Skeletal muscle tissue (tissue), 4 donors: ENCODE measurements around the gene GNG7. TPM values are rescaled to one million over a fixed set of nuclear protein-coding genes. Genes with fewer than 3 reads are reported as not detected.
"Not testable (repeated sequence)": the region's sequence is repeated elsewhere in the genome, so short reads cannot be mapped to it uniquely, and the experiment has no call there.

Experiments used
- H3K27ac ChIP-seq: one replicate; pipeline ENCODE4 v1.7.0; 2013; ENCODE audit warnings: mild to moderate bottlenecking, low read depth, low read length, inconsistent platforms
- H3K27me3 ChIP-seq, 3 donors: one replicate each; pipeline ENCODE4 v1.7.0; 2013; ENCODE audit warnings: low read length in 3 of 3; ENCODE audit not compliant: control insufficient read depth in 3 of 3, insufficient read depth in 3 of 3
- H3K36me3 ChIP-seq, 3 donors: one replicate each; pipeline ENCODE4 v1.7.0; 2013; ENCODE audit warnings: low read length in 3 of 3; ENCODE audit not compliant: control insufficient read depth in 3 of 3, insufficient read depth in 3 of 3
- H3K4me1 ChIP-seq, 3 donors: one replicate each; pipeline ENCODE4 v1.7.0; 2013; ENCODE audit warnings: low read length in 3 of 3, mild to moderate bottlenecking in 3 of 3; ENCODE audit not compliant: control insufficient read depth in 3 of 3, insufficient read depth in 3 of 3
- H3K4me3 ChIP-seq, 3 donors: one replicate each; pipeline ENCODE4 v1.7.0; 2013; ENCODE audit warnings: low read length in 3 of 3
- H3K9ac ChIP-seq, 3 donors: one replicate each; pipeline ENCODE4 v1.7.0; 2013; ENCODE audit warnings: low read length in 3 of 3, mild to moderate bottlenecking in 3 of 3, moderate library complexity in 2 of 3, low read depth in 1 of 3
- H3K9me3 ChIP-seq, 3 donors: one replicate each; pipeline ENCODE4 v1.7.0; 2013; ENCODE audit warnings: low read length in 3 of 3; ENCODE audit not compliant: control insufficient read depth in 3 of 3
- total RNA-seq: library from RNA; depleted of rRNA; stranded (reverse); fragments of >200 nt; gene quantifications from one replicate; pipeline ENCODE4 v1.2.3, GENCODE V29; 2014
- donor health status: Osteomylitis.

The GNG7 gene
- total RNA-seq, 1 donor from 2014 or later, result 1.6 TPM

DNA sequence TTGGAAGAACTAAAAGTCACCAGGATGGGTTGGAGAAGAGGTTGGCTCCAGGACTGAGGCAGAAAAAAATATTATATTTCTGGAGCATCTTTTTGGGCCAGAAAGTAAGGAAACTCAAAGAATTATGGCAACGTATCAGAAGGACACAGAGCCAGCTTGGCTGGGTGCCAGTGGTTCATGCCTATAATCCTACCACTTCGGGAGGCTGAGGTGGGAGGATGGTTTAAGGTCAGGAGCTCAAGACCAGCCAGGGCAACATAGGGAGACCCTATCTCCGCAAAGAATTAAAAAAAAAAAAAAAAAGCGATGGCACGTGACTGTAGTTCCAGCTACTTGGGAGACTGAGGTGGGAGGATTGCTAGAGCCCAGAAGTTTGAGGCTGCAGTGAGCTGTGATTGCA is 118.5 kb downstream of the GNG7 start:
- no peaks in the 10 kb centered on the region for H3K9me3 ChIP-seq
- peaks cover 20 to 23% (median 21%) of the 10 kb centered on the region in 3 donors for H3K4me1 ChIP-seq
- no peak overlapping the region for H3K4me3 ChIP-seq
- no peaks in the 10 kb centered on the region for H3K36me3 ChIP-seq
- H3K27me3 ChIP-seq, result no peaks in the 10 kb centered on the region
- no peak overlapping the region for H3K27ac ChIP-seq
- H3K9ac ChIP-seq, result no peak overlapping the region

DNA sequence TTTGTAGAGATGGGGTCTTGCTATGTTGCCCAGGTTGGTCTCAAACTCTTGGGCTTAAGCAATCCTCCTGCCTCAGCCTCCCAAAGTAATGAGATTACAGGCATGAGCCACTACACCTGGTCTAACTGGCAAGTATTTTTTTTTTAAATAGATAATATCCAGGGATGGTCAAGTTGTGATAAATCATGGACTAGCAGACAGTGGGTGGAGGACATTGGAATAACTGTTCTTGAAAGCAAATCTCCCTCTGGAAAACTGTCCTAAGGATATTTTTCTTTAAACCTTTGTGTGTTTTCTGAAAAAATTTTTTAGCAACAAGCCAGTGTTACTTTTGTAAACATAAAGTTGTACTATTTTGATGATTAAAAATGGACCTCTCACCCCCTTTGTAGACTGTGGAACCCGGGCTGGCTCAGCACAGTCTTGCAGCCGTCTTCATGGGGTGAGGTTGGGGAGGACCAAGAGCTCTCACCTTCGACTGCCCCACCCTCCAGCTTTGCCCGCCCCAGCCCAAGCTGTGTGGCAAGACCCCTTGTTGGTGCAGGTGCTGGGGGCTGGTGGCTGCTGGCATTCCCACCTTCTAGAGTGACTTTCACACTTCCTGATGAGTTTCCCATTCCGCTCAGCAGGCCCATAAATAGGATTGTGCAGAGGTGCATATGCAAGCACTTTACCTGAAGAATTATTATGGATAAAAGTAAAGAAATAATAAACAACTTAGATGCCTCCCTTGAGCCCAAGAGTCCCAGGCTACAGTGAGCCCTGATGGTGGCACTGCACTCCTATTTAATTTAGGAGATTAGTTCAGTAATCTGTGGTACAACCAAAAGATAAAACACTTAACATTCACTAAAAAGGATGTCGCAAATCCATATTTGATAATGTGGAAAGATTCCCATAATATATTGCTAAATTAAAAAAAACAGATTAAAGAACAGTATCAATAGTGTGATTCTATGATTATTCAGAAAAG is 119.2 kb downstream of the GNG7 start:
- Histone ChIP-seq H3K36me3 (no peaks in the 10 kb centered on the region), H3K27me3 (no peaks in the 10 kb centered on the region), H3K9ac (no peak overlapping the region), H3K4me1 (peaks cover 23 to 25% (median 23%) of the 10 kb centered on the region in 3 donors), H3K4me3 (no peak overlapping the region), H3K9me3 (no peaks in the 10 kb centered on the region), H3K27ac (no peak overlapping the region)

- peaks cover 19 to 34% (median 33%) of the 10 kb centered on the region in 3 donors for H3K4me1 ChIP-seq
- not testable (repeated sequence) for H3K36me3 ChIP-seq, H3K9me3 ChIP-seq, H3K27ac ChIP-seq, H3K27me3 ChIP-seq, H3K9ac ChIP-seq, H3K4me3 ChIP-seq
These were observed 122.1 kb downstream of the GNG7 start for GRCh38 chr19:2580396-2580795.

DNA sequence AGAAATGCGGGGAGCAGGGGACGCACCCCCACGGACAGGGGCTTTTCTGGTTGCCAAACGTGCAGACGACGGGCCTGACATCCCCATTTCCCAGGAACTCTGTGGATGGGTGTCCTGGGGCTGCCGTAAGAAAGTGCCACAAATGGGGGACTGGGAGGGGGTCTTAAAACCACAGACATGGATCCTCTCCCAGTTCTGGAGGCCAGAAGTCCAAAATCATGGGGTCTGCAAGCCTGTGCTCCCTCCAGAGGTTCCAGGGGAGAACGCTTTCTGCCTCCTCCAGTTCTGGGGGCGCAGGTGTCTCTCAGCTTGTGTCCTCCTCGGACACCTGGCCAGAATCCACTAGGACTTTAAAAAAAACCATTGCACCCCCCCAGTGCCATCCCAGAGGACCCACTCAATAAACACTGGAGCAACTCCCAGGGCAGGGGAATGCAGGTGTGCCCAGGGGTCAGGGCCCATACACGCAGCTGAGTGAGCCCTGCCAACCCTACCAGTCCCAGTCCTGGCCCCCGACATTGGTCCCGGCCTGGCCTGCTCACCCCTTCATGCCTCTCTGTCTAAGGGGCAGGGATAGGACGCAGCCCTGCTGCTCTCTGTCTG is 122.7 kb downstream of the GNG7 start:
- H3K4me1 ChIP-seq, result peaks cover 19 to 34% (median 33%) of the 10 kb centered on the region in 3 donors

DNA sequence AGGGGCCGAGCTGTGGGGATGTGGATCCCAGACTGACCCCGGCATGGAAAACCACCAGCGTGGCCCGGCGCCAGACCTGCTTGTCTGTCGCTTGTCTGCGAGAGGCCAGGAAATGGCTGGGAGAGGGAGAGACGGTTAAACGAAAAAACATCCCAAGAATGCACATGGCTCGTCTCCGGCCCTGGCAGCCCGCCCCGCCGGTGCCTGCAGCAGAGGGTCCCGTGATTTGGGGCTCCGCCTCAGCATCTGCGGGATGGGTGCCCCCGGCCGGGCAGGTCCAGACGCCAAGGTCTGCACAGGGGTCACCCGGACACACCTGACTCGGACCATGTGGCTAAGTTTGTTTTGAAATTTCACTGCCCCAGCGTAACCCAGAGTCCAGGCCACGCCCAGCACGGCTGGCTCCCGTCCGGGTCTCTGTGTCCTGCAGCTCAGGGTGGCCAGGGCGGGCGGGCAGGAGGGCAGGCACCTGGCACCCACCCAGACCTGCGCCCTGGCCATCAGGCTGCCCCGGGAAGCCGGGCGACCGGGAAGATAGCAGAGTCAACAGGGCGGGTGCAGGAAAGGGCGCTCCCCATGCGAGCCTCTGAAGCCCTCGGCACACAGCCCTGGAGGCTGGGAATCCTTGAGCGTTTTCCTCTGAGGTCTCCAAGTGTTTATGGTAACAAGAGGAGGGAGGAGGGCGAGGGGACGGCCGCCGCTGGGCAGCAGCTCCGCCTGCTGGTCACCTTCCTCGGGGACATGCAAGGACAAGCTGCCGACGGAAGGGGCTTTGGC is 123.4 kb downstream of the GNG7 start:
- peak overlapping the region; percentile 62 to 75 (median 64) for H3K4me3 ChIP-seq
- no peaks in the 10 kb centered on the region for H3K27me3 ChIP-seq
- no peaks in the 10 kb centered on the region for H3K36me3 ChIP-seq
- peaks cover 19 to 34% (median 33%) of the 10 kb centered on the region in 3 donors for H3K4me1 ChIP-seq
- H3K9me3 ChIP-seq, result no peaks in the 10 kb centered on the region
- H3K9ac ChIP-seq, result peak overlapping the region; percentile 65 to 81 (median 71)
- H3K27ac ChIP-seq, result peak overlapping the region; percentile 86

More for the DNA sequence above, 122.7 kb downstream of the GNG7 start:
- Histone ChIP-seq H3K4me3 (peak overlapping the region; percentile 62 to 75 (median 64)), H3K9ac (peak overlapping the region in 2 of 3 donors; percentile 65 to 81), H3K27me3 (no peaks in the 10 kb centered on the region), H3K9me3 (no peaks in the 10 kb centered on the region), H3K36me3 (no peaks in the 10 kb centered on the region), H3K27ac (peak overlapping the region; percentile 86)

GRCh38 chr19:2578391-2578890 is 124.1 kb downstream of the GNG7 start:
- Histone ChIP-seq H3K4me3 (peak overlapping the region; percentile 62 to 75 (median 64)), H3K9ac (peak overlapping the region; percentile 61 to 81 (median 71)), H3K27ac (peak overlapping the region; percentile 86), H3K4me1 (peaks cover 19 to 34% (median 33%) of the 10 kb centered on the region in 3 donors), H3K27me3 (no peaks in the 10 kb centered on the region), H3K9me3 (no peaks in the 10 kb centered on the region), H3K36me3 (no peaks in the 10 kb centered on the region)

GRCh38 chr19:2577722-2578335 is 124.7 kb downstream of the GNG7 start:
- Histone ChIP-seq H3K4me3 (peak overlapping the region in 1 of 3 donors; percentile 23), H3K27ac (peak overlapping the region; percentile 86)

GRCh38 chr19:2575734-2576481 is 126.6 kb downstream of the GNG7 start:
- no peak overlapping the region for H3K4me3 ChIP-seq
- no peaks in the 10 kb centered on the region for H3K36me3 ChIP-seq
- no peak overlapping the region for H3K9ac ChIP-seq
- H3K27me3 ChIP-seq, result no peaks in the 10 kb centered on the region
- peaks cover 19 to 34% (median 33%) of the 10 kb centered on the region in 3 donors for H3K4me1 ChIP-seq
- H3K27ac ChIP-seq, result peak overlapping the region; percentile 12
- no peaks in the 10 kb centered on the region for H3K9me3 ChIP-seq

More at GRCh38 chr19:2577722-2578335, 124.7 kb downstream of the GNG7 start:
- H3K9me3 ChIP-seq, result no peaks in the 10 kb centered on the region
- peak overlapping the region in 2 of 3 donors; percentile 71 to 81 for H3K9ac ChIP-seq
- no peaks in the 10 kb centered on the region for H3K27me3 ChIP-seq
- peaks cover 19 to 34% (median 33%) of the 10 kb centered on the region in 3 donors for H3K4me1 ChIP-seq
- no peaks in the 10 kb centered on the region for H3K36me3 ChIP-seq
